ENCODE data around the gene SKP1.
A peak's percentile ranks its signal among the peaks of the same experiment; 100 is the strongest.
"Not testable (repeated sequence)": the region's sequence is repeated elsewhere in the genome, so short reads cannot be mapped to it uniquely, and the experiment has no call there.

SKP1 gene

DNA sequence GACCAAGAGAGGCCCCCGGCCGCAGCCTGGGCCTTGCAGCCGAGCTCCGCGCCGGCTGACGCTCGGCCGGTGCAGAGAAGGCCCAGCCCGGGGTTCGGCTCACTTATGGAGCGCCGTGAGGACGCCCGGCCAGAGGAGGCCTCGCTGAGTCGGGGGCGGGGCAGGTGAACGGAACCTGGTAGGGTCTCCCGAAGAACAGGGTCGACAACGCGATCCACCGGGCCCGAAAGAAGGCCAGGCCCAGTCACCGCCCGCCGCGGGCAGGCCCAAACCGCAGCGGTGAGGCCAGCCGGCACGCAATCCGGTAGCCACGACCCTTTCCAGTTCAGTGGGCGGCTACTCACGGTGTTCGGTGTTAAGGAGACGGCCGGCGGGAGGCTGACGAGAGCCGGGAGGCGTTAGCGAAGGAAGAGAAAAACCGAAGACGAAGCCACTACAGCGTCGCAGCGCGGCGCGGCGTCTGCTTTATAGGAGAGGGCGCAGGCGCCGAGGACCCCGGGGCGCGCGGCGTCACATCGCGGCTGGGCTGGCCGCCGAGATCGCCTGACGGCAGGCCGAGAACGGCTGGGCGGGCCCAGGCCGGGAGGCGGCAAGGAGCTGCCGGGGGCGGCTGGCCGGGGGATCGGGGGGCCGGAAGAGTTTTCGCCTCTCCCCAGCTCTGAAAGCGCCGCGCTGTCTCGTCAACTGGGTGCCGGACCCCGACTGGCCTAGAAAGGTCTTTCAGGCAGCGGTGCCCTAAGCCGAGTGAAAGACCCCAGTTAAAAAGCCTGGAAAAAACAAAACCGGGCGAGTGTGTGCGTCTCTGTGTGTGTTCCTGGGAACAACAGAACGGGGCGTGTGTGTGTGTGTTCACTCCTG lies at the start of gene SKP1:
Gene SKP1, minus strand, starts transcription at position 440 of the 858 bp plus-strand sequence. CDS start 2,928 bp downstream, outside the sequence.
- DNase-seq (ENCODE audit: low read depth in 2 of 2), result peak; percentile 75 to 79

DNA sequence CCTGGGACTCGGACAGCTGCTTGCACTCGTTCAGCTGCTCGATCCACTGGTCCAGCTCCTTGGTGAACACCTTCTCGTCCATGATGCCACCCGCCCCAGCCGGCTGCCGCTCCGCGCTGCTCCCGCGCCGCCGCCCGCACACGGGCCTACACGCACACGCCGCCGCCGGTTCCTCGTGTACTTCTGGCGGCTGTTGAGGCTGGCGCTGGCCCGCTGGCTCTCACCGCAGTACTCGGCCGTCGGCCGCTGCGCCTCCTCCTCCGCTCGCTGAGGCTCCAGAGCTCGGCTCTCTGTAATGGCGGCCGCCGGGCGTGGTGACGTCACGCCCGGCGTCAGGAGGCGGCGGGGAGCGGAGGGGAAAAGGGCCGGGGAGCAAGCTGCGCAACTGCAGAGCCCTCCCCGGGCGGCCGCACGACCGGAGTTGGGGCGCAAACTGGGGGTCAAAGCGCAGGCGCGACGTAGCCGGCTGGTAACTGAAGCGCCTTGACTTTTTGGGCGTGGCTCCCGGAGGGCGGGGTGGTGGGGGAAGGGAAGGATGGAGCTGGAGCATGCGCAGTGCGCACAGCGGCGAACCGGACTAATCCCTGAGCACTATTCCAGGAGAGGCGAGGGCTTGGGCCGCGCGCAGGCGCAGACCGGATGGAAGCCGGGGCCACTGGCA lies 49.2 kb upstream of the SKP1 start, which contains the start of gene PPP2CA:
Gene PPP2CA, minus strand, starts transcription at position 294 of the 661 bp plus-strand sequence. Its CDS starts 212 bp downstream, at position 82.
- DNase-seq (ENCODE audit: low read depth in 2 of 2), result peak; percentile 98 to 100

DNA sequence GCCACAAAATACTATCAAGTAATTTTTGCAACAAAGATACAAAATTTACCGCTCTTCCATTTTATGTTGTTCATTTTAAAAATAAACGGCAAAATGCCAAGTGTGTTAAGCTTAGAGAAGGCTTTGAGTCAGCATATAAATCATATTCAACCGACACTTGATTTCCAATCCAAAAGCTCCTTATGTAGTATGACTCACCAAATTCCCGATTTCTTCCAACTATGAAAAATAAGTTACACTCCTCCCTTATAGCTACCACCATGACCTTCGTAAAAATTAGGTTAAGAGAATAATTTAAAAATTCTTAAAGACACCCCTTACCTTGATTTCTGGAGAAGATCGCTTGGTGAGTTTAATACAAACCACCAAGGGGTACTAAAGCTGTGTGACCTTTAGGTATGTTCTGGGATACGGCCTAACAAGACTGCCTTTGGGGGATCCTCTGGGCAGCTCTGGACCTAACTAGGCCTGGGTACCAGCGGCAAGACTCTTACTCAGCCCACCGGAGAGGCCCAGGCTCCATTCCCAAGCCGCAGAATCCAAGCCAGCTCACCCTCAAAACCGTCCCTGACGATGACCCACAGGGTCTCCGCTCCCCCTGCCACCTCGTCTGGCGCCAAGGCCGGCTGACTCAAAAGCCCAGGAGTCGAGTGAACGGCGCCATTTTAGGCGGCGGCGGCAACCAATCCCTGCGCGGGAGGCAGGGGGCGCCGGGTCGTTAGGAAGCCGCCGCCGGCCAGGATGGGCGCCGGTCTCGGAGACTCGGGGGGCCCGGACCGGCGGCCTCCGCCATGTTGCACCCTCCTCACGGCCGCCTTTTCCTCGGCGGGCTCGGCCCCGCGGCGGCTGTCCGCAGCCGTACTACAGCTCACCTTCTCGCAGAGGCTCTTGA lies 48.4 kb upstream of the SKP1 start:
- peak; percentile 29 to 54 for DNase-seq (ENCODE audit: low read depth in 2 of 2)

DNA sequence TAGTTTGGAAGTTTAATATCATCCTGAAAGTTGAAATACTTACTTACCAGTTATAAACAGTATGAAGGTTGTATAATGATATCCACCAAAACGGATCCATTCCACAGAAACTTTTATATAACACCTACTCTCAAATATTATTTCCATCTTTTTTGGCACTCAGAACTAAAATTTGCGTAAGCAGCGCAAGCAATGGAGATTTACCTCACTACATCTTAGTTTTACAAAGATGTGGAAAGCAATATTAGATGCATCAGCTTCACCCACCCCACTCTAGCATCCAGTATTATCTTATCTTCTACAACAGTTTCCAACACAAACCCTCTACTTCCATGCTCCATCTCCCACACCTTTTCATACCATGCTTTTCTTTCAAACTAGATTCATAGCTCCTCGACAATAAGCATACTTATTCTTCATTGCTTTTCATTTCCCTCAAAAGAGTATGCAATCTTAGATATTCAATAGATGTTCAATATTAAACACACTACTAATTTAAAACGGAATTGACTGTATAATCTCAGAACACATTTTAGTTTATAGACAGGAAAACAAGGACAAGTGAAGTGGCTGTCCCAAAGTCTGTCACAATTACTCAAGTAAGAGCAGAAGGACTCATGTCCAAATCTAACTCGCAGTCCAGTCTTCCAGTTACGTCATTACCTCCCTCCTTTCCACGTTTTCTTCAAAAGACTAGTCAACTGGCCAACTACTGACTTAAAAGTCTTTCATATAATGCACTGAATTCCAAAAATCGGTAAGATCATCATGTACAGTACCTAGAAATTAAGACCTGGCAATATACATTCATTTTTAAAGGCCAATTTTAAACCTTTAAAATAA lies 46.9 kb upstream of the SKP1 start:
- no peak for DNase-seq (ENCODE audit: low read depth in 2 of 2)

- not testable (repeated sequence) for DNase-seq (ENCODE audit: low read depth in 2 of 2)
These were observed 44.9 kb upstream of the SKP1 start for GRCh38 chr5:134221690-134222089.

DNA sequence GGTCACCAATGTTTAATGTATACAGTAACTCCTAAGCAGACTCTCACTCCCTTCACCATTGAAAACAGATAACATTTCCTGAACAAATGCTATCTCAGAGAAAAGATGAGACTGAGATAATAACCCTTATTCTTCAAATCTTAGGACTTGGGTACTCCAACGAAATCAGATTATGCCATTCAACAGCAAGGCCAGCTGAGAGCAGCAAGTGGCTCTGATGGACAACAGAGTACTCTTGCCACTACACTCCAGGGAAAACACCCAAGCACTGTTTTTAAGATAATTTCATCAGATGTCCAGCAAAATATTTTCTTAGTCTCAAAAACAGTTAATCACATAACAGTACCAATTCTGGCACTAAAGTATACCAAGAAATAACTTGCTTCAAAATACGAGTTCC lies 39.0 kb upstream of the SKP1 start:
- no peak for DNase-seq (ENCODE audit: low read depth in 2 of 2)

DNA sequence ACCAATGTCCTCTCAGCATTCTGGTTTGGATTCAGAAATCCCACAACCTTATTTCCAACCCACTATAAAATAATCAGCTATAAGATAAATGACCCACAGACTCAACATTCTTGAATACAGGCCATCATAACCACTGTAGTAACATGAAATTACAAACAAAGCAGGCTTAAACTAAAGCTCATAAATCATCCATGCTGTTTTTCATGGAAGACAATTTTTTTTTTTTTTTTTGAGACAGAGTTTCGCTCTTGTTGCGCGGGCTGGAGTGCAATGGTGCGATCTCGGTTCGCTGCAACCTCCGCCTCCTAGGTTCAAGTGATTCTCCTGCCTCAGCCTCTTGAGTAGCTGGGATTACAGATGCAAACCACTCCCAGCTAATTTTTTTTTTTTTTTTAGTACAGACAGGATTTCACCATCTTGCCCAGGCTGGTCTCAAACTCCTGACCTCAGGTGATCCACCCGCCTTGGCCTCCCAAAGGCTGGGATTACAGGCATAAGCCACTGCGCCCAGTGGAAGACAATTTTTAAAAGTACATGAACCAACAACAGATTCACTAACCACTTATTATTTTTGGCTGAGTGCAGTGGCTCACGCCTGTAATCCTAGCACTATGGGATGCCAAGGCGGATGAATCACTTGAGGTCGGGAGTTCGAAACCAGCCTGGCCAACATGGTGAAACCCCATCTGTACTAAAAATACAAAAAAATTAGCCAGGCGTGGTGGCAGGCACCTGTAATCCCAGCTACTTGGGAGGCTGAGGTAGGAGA lies 34.7 kb upstream of the SKP1 start:
- DNase-seq (ENCODE audit: low read depth in 2 of 2), result not testable (repeated sequence)

GRCh38 chr5:134209477-134210245 lies 32.9 kb upstream of the SKP1 start:
- DNase-seq (ENCODE audit: low read depth in 2 of 2), result no peak

- DNase-seq (ENCODE audit: low read depth in 2 of 2), result no peak
These were observed 30.9 kb upstream of the SKP1 start for GRCh38 chr5:134207696-134208095.

DNA sequence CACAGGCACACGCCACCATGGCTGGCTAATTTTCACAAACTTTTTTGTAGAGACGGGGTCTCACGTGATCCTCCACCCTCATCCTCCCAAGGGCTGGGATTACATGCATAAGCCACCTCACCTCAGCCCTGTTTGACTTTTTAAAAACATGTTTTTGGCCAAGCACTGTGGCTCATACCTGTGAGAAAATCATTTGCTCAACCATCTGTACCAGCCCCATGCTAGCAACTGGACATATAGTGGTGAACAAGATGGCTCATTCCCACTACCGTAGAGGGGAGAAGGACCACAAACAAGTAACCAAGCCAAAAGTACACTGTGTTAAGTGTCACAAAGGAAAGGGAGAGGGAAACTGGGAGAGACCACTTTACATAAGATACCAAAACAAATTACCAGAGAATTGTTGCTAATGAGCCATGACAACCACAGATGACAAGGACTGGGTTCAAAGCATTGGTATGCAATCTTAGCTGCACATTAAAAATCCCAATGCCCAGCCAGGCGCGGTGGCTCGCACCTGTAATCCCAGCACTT lies 29.9 kb upstream of the SKP1 start:
- DNase-seq (ENCODE audit: low read depth in 2 of 2), result no peak

DNA sequence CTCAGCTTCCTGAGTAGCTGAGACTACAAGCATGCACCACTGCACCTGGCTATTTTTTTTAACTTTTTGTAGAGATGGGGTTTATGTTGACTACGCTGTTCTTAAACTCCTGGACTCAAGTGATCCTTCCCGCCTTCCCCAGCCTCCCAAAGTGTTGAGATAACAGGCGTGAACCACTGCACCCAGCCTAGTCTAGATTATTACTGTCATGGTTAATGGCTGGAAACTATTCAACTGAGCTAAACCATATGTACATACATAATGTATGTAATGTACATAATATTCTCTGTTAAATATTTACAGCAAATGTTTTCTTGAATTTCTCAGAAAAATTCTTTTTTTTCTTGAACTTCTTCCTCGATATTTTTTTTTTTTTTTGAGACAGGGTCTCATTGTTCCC lies 27.8 kb upstream of the SKP1 start:
- DNase-seq (ENCODE audit: low read depth in 2 of 2), result no peak

GRCh38 chr5:134203630-134204029 lies 26.9 kb upstream of the SKP1 start:
- DNase-seq (ENCODE audit: low read depth in 2 of 2), result no peak

DNA sequence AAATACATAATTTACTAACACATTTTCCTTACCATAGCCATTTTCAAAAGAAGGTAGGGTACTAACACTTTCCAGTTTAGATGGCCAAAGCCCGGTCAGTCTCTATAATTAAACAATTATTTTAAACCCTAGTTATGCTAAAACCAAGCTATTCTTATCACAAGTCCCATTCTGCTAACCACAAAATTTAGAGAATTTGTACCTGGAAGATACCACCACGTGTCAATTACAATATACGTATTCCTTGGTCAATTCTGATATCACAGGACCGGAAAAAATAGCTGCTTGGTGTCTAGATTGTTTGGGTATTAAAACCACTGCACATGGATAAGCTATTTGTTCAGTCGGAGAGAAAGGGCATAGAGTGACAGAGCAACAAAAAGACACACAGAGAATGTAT lies 18.9 kb upstream of the SKP1 start:
- no peak for DNase-seq (ENCODE audit: low read depth in 2 of 2)

DNA sequence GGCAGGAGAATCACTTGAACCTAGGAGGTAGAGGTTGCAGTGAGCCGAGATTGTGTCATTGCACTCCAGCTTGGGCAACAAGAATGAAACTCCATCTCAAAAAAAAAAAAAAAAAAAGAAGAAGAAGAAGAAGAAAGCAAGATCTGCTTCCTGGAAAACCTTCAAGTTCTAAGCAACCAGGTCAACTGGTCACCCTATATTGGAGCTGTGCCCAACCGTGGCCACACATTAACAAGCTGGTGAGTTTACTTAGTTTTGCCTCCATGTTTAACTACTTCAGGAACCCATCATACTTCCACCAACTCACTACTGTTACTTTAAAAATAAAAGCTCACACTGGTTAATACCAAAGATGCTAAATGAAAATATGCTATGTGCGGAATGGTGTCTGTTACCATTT lies 12.3 kb upstream of the SKP1 start:
- DNase-seq (ENCODE audit: low read depth in 2 of 2), result no peak

GRCh38 chr5:134188092-134188491 lies 11.3 kb upstream of the SKP1 start:
- DNase-seq (ENCODE audit: low read depth in 2 of 2), result no peak

GRCh38 chr5:134184155-134185135 lies 7.7 kb upstream of the SKP1 start:
- DNase-seq (ENCODE audit: low read depth in 2 of 2), result peak; percentile 60 to 72

DNA sequence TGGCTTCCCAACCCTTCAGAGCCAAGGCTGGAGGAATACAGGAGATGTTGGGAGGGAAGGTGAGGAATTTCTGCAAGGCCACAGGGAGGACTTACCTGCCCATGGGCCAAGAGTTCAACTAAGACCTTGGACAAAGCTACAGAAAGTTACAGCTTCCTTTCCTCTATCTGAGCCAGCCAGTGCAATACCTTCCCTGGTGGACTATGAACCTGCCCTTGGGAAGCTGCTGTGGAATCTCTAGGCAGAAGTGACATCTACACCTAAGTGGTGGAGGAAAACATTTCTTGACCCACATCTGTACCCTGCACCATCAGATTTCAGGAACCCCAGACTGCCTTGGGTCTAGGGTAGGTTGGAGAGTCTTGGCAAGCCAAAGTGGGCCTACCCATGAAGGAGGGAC lies 6.7 kb upstream of the SKP1 start:
- DNase-seq (ENCODE audit: low read depth in 2 of 2), result no peak

- DNase-seq (ENCODE audit: low read depth in 2 of 2), result no peak
These were observed 1.3 kb upstream of the SKP1 start for GRCh38 chr5:134178096-134178419.

All from stimulated activated CD4-positive, alpha-beta T cell treated with anti-CD3 and anti-CD28 coated beads, Interleukin-1b, Interleukin-23, amount 100 ng/mL, for 4 hours (primary cell).